Activated CD4-positive, alpha-beta T cell treated with anti-CD3 and anti-CD28 coated beads, Interleukin-2, amount 50 U/mL, for 4 hours (primary cell): Measurements from ENCODE around the gene NOD1.

ENCODE experiments used
- DNase-seq, 2 experiments: peaks; one replicate each; pipeline ENCODE4 v3.0.0-alpha.2; 2020

NOD1 gene

GRCh38 chr7:30468791-30469190 lies 9.8 kb downstream of the NOD1 start:
- no peak for DNase-seq

- no peak for DNase-seq
Measured at GRCh38 chr7:30468041-30468440, 10.5 kb downstream of the NOD1 start.

- DNase-seq: no peak
Measured at GRCh38 chr7:30467271-30467670, 11.3 kb downstream of the NOD1 start.

GRCh38 chr7:30466266-30466665 lies 12.3 kb downstream of the NOD1 start:
- DNase-seq: no peak

GRCh38 chr7:30465811-30466180 lies 12.8 kb downstream of the NOD1 start:
- no peak for DNase-seq

- no peak for DNase-seq
Measured at GRCh38 chr7:30465046-30465810, 13.4 kb downstream of the NOD1 start.

GRCh38 chr7:30464231-30464671 lies 14.3 kb downstream of the NOD1 start:
- DNase-seq: no peak

- no peak for DNase-seq
Measured at GRCh38 chr7:30463405-30464145, 15.0 kb downstream of the NOD1 start.

GRCh38 chr7:30462179-30462578 lies 16.4 kb downstream of the NOD1 start:
- no peak for DNase-seq

GRCh38 chr7:30460246-30460633 lies 18.3 kb downstream of the NOD1 start:
- no peak for DNase-seq

GRCh38 chr7:30459591-30460245 lies 18.9 kb downstream of the NOD1 start:
- DNase-seq: no peak

- no peak for DNase-seq
Measured at GRCh38 chr7:30458311-30458710, 20.3 kb downstream of the NOD1 start.

- no peak for DNase-seq
Measured at GRCh38 chr7:30453921-30454320, 24.7 kb downstream of the NOD1 start.

- no peak for DNase-seq
Measured at GRCh38 chr7:30453016-30453415, 25.6 kb downstream of the NOD1 start.

- no peak for DNase-seq
Measured at GRCh38 chr7:30452280-30452930, 26.2 kb downstream of the NOD1 start.

- no peak for DNase-seq
Measured at GRCh38 chr7:30451539-30452279, 26.9 kb downstream of the NOD1 start.

- no peak for DNase-seq
Measured at GRCh38 chr7:30450983-30451497, 27.5 kb downstream of the NOD1 start.

- no peak for DNase-seq
Measured at GRCh38 chr7:30450240-30450982, 28.2 kb downstream of the NOD1 start.

GRCh38 chr7:30448461-30449189 lies 30.0 kb downstream of the NOD1 start:
- no peak for DNase-seq

GRCh38 chr7:30447466-30447865 lies 31.1 kb downstream of the NOD1 start:
- no peak for DNase-seq

GRCh38 chr7:30446266-30446665 lies 32.3 kb downstream of the NOD1 start:
- DNase-seq: no peak
